Memory B cell (primary cell): Measurements from ENCODE around the gene PRKAR1B.
"Not testable (repeated sequence)": the region's sequence is repeated elsewhere in the genome, so short reads cannot be mapped to it uniquely, and the experiment has no call there.

Experiments
- ATAC-seq: fragments of 150-1000 bp; cut with Tn5 transposase; 2 replicates; pipeline ENCODE4 v1.10.0; 2021; ENCODE audit warnings: low read depth, mild to moderate bottlenecking, moderate library complexity
- DNase-seq, 2 donors: peaks; one replicate each; pipeline ENCODE4 v3.0.0; 2022; ENCODE audit warnings: low spot score in 2 of 2
- H3K27ac Mint-ChIP-seq: one replicate; pipeline ENCODE4 v1.8.0; 2022; ENCODE audit warnings: mild to moderate bottlenecking, moderate library complexity, mixed read lengths
- H3K27me3 Mint-ChIP-seq: one replicate; pipeline ENCODE4 v1.8.0; 2022; ENCODE audit warnings: mixed read lengths
- H3K36me3 Mint-ChIP-seq: one replicate; pipeline ENCODE4 v1.8.0; 2022; ENCODE audit warnings: mild to moderate bottlenecking, mixed read lengths
- H3K4me1 Mint-ChIP-seq: one replicate; pipeline ENCODE4 v1.8.0; 2022; ENCODE audit warnings: mixed read lengths
- H3K4me3 Mint-ChIP-seq: one replicate; pipeline ENCODE4 v1.8.0; 2022; ENCODE audit warnings: mild to moderate bottlenecking, moderate library complexity, mixed read lengths
- H3K9me3 Mint-ChIP-seq: one replicate; pipeline ENCODE4 v1.8.0; 2022; ENCODE audit warnings: mixed read lengths

Gene PRKAR1B

DNA sequence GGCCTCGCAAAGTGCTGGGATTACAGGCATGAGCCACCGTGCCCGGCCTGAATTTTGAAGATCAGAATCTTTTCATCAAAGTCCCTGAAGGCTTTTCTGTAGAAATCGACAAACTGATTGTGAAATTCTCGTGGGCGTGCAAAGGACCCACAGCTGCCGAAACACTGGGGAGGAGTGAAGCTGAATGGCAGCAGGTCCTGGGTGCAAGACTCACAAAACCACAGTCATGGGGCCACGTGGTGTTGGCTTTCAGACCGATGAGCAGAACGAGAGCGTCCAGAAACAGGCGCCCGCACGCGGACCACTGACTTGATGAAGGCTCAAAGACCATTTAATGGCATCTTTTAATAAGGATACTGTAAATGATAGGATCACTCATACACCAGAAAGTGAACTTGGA is 24.7 kb upstream of the PRKAR1B start:
- Mint-ChIP-seq H3K27ac (no peak overlapping the region), H3K4me1 (no peaks in the 10 kb centered on the region), H3K36me3 (peaks cover 27% of the 10 kb centered on the region), H3K4me3 (no peak overlapping the region), H3K27me3 (no peaks in the 10 kb centered on the region), H3K9me3 (no peaks in the 10 kb centered on the region)
- DNase-seq (no peak), ATAC-seq (no peak)

- no peak for DNase-seq
- H3K4me1 Mint-ChIP-seq = no peaks in the 10 kb centered on the region
- H3K27me3 Mint-ChIP-seq = no peaks in the 10 kb centered on the region
- no peak overlapping the region for H3K27ac Mint-ChIP-seq
- peaks cover 25% of the 10 kb centered on the region for H3K36me3 Mint-ChIP-seq
- H3K4me3 Mint-ChIP-seq = no peak overlapping the region
- ATAC-seq = no peak
- H3K9me3 Mint-ChIP-seq = no peaks in the 10 kb centered on the region
Measured at GRCh38 chr7:750111-750905, 23.2 kb upstream of the PRKAR1B start.

GRCh38 chr7:749140-749551 is 22.1 kb upstream of the PRKAR1B start:
- no peak overlapping the region for H3K27ac Mint-ChIP-seq
- H3K36me3 Mint-ChIP-seq = peaks cover 31% of the 10 kb centered on the region
- no peaks in the 10 kb centered on the region for H3K9me3 Mint-ChIP-seq
- no peak for DNase-seq
- H3K27me3 Mint-ChIP-seq = no peaks in the 10 kb centered on the region
- ATAC-seq = no peak
- no peaks in the 10 kb centered on the region for H3K4me1 Mint-ChIP-seq
- no peak overlapping the region for H3K4me3 Mint-ChIP-seq

GRCh38 chr7:748446-748845 is 21.4 kb upstream of the PRKAR1B start:
- Mint-ChIP-seq H3K4me1 (no peaks in the 10 kb centered on the region), H3K27ac (no peak overlapping the region), H3K9me3 (no peaks in the 10 kb centered on the region), H3K27me3 (no peaks in the 10 kb centered on the region), H3K4me3 (no peak overlapping the region), H3K36me3 (peaks cover 28% of the 10 kb centered on the region)
- DNase-seq (no peak), ATAC-seq (no peak)

DNA sequence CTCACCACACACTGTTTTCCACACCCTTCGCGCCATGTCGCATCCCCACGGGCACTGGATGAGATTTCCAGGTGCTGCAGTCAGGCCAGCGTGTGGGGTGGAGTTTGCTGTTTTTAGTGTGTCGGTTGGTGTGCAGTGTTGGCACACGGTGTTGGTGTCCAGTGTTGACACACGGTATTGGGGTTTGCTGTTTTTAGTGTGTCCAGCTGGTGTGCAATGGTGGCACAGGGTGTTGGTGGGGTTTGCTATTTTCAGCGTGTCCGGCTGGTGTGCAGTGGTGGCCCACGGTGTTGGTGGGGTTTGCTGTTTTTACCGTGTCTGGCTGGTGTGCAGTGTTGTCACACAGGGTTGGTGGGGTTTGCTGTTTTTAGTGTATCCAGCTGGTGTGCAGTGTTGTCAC is 20.1 kb upstream of the PRKAR1B start:
- peaks cover 26% of the 10 kb centered on the region for H3K36me3 Mint-ChIP-seq
- H3K27ac Mint-ChIP-seq = no peak overlapping the region
- no peak overlapping the region for H3K4me3 Mint-ChIP-seq
- H3K9me3 Mint-ChIP-seq = no peaks in the 10 kb centered on the region
- no peak for DNase-seq
- no peak for ATAC-seq
- H3K4me1 Mint-ChIP-seq = no peaks in the 10 kb centered on the region
- H3K27me3 Mint-ChIP-seq = no peaks in the 10 kb centered on the region

DNA sequence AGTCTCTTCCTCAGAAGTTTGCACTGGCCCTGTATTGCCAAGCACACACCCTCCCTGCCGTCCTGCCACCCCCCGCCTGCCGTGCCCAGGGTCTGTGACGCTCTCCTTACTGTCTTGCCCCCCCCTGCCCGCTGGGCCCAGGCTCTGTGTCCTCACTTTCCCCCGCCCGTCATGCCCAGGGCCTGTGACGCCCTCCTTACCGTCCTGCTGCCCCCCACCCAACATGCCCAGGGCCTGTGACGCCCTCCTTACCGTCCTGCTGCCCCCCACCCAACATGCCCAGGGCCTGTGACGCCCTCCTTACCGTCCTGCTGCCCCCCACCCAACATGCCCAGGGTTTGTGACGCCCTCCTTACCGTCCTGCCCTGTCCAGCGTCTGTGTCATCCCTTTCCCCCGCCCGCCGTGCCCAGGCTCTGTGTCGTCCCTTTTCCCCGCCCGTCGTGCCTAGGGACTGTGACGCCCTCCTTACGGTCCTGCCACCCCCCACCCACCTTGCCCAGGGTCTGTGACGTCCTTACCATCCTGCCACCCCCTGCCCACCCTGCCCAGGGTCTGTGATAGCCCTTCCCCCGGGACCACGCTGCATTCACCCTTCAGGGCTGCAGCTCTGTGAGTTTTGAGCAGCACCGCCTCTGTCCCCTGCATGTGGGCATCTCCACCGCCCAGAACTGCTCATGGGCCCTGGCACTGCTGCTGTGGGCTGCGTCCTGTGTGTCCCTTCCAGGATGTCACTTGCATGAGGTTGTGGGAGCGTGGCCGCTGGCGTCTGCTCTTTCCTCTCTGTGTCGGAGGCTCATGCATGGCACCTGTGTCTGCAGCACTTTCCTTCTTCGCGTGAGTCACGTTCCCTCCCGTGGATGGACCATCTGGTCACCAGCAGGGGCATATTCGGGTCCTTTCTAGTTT is 19.3 kb upstream of the PRKAR1B start:
- DNase-seq (no peak), ATAC-seq (no peak)
- H3K36me3 Mint-ChIP-seq = peaks cover 23% of the 10 kb centered on the region
- no peaks in the 10 kb centered on the region for H3K27me3 Mint-ChIP-seq
- H3K9me3 Mint-ChIP-seq = no peaks in the 10 kb centered on the region
- H3K4me1 Mint-ChIP-seq = no peaks in the 10 kb centered on the region
- no peak overlapping the region for H3K27ac Mint-ChIP-seq
- H3K4me3 Mint-ChIP-seq = no peak overlapping the region

GRCh38 chr7:745431-746154 is 18.5 kb upstream of the PRKAR1B start:
- no peak overlapping the region for H3K4me3 Mint-ChIP-seq
- no peak overlapping the region for H3K27ac Mint-ChIP-seq
- DNase-seq (no peak), ATAC-seq (no peak)
- peaks cover 27% of the 10 kb centered on the region for H3K36me3 Mint-ChIP-seq
- H3K4me1 Mint-ChIP-seq = no peaks in the 10 kb centered on the region
- H3K9me3 Mint-ChIP-seq = no peaks in the 10 kb centered on the region
- H3K27me3 Mint-ChIP-seq = no peaks in the 10 kb centered on the region

DNA sequence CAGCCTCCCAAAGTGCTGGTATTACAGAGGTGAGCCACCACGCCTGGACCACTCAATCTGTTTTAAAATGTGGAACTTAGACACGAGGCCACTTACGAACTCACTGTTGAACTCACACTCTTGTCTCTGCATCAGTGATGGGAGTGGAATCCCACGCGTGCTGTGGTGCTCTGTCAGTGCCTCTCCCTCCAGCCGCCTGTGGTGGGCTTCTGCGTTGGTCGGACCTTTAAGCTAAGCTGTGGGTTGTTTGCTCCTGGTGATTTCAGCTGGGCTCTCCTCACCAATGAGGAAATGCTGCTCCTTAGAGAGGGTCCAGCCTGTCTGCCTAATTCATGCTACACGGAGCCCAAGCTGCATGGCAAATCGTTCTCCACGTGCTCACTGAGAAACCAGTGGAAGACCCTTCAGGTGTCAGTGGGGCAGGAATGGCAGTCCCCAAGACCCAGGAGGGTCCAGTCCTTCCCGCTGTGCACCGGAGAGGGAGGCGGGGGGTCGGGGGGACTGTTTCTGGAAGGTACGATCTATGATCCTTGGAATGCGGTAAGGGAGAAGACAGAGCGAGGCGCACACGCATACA is 17.9 kb upstream of the PRKAR1B start:
- Mint-ChIP-seq H3K4me1 (no peaks in the 10 kb centered on the region), H3K36me3 (peaks cover 27% of the 10 kb centered on the region), H3K9me3 (no peaks in the 10 kb centered on the region), H3K27ac (no peak overlapping the region), H3K27me3 (no peaks in the 10 kb centered on the region), H3K4me3 (no peak overlapping the region)
- DNase-seq (no peak), ATAC-seq (no peak)

GRCh38 chr7:744128-744520 is 17.0 kb upstream of the PRKAR1B start:
- not testable (repeated sequence) for H3K4me1 Mint-ChIP-seq, H3K9me3 Mint-ChIP-seq, ATAC-seq, DNase-seq, H3K27me3 Mint-ChIP-seq, H3K27ac Mint-ChIP-seq, H3K4me3 Mint-ChIP-seq
- peaks cover 23% of the 10 kb centered on the region for H3K36me3 Mint-ChIP-seq

DNA sequence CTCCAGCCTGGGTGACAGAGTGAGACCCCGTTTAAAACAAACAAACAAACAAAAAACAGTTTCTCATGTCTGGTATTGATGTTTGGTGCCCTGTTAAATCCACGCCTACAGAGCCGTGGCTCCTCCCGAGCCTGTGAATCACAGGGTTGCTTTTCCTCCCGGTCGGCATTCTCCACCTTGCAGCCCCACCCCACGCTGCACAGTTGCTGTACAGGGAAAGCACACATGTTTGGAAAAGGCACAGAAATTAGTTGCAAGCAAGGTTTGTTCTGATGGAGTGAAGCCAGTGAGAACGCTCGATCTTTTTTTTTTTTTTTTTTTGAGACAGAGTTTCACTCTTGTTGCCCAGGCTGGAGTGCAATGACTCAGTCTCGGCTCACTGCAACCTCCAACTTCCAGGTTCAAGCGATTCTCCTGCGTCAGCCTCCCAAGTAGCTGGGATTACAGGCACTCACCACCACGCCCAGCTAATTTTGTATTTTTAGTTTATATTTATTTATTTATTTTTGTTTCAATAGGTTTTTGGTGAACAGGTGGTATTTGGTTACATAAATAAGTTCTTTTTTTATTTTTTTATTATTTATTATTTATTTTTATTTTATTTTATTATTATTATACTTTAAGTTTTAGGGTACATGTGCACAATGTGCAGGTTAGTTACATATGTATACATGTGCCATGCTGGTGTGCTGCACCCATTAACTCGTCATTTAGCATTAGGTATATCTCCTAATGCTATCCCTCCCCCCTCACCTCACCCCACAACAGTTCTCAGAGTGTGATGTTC is 16.5 kb upstream of the PRKAR1B start:
- not testable (repeated sequence) for H3K4me1 Mint-ChIP-seq, H3K27ac Mint-ChIP-seq, H3K9me3 Mint-ChIP-seq, ATAC-seq, DNase-seq, H3K27me3 Mint-ChIP-seq, H3K4me3 Mint-ChIP-seq
- H3K36me3 Mint-ChIP-seq = peaks cover 22% of the 10 kb centered on the region

- Mint-ChIP-seq H3K27ac (no peak overlapping the region), H3K27me3 (no peaks in the 10 kb centered on the region), H3K36me3 (peaks cover 25% of the 10 kb centered on the region), H3K9me3 (no peaks in the 10 kb centered on the region), H3K4me3 (no peak overlapping the region), H3K4me1 (peaks cover 3% of the 10 kb centered on the region)
- DNase-seq = no peak
- ATAC-seq = no peak
Measured at GRCh38 chr7:742791-743190, 15.7 kb upstream of the PRKAR1B start.

GRCh38 chr7:741850-742249 is 14.8 kb upstream of the PRKAR1B start:
- no peaks in the 10 kb centered on the region for H3K9me3 Mint-ChIP-seq
- no peaks in the 10 kb centered on the region for H3K27me3 Mint-ChIP-seq
- no peak for DNase-seq
- H3K27ac Mint-ChIP-seq = no peak overlapping the region
- H3K4me3 Mint-ChIP-seq = no peak overlapping the region
- H3K36me3 Mint-ChIP-seq = peaks cover 27% of the 10 kb centered on the region
- peaks cover 5% of the 10 kb centered on the region for H3K4me1 Mint-ChIP-seq
- no peak for ATAC-seq

DNA sequence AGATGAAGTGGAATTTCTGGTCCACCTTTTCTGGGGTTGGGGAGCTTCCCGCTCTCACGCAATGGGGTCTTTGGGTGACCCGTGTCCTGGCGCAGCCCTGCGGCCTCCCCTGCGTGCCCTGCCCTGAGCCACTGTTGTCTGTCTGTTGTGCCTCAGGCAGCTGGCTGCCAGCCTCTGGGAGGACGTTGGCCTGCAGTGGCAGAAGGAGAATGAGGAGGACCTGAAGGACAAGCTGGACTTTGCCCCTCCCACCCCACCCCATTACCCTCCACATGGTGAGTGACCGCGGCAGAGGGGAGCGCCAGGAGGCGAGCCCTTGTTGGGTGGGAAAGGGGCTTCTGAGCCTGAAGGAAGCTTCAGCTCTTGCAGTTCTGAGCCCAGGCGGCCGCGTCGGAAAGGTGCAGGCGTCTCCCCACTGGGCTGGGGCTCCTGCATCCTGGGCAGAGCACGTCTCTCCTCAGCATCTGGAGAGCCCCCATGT is 14.2 kb upstream of the PRKAR1B start:
- Mint-ChIP-seq H3K4me3 (no peak overlapping the region), H3K36me3 (peaks cover 27% of the 10 kb centered on the region), H3K9me3 (no peaks in the 10 kb centered on the region), H3K27ac (no peak overlapping the region), H3K27me3 (no peaks in the 10 kb centered on the region), H3K4me1 (peaks cover 5% of the 10 kb centered on the region)
- DNase-seq (no peak), ATAC-seq (no peak)
